CD4-positive, alpha-beta T cell treated with Interleukin-6 for 4 hours (primary cell): Measurements from ENCODE around the gene TUT1.
"Not testable (repeated sequence)": the region's sequence is repeated elsewhere in the genome, so short reads cannot be mapped to it uniquely, and the experiment has no call there.

Experiments
- DNase-seq: peaks from one replicate; pipeline ENCODE4 v3.0.0-alpha.2; 2020; ENCODE audit warnings: mixed read lengths

The TUT1 gene

DNA sequence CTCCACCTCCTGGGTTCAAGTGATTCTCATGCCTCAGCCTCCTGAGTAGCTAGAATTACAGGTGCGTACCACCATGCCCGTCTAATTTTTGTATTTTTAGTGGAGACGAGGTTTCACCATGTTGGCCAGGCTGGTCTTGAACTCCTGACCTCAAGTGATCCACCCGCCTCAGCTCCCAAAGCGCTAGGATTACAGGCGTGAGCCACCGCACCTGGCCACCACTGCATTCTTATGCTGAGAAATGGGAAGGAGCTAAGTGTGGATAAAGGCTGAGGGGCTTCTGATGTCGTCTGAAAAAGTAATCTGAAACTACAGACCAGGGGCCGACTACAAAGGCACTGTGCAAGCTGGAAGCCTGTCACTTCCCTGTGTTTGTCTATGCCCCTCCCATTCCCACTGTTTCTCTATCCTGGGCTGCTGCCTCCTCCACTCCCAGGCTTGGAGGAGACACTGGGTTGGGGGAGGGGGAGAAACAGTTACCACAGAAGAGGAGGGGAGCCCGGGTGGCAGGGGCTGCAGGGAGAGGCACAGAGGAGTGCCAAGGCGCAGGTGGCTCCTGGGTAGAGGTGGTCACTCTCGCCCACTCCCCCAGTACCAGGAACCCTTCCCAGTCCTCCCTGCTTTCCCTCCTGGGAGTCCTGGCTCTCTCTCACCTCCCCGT is 13.3 kb upstream of the TUT1 start:
- DNase-seq, result no peak

DNA sequence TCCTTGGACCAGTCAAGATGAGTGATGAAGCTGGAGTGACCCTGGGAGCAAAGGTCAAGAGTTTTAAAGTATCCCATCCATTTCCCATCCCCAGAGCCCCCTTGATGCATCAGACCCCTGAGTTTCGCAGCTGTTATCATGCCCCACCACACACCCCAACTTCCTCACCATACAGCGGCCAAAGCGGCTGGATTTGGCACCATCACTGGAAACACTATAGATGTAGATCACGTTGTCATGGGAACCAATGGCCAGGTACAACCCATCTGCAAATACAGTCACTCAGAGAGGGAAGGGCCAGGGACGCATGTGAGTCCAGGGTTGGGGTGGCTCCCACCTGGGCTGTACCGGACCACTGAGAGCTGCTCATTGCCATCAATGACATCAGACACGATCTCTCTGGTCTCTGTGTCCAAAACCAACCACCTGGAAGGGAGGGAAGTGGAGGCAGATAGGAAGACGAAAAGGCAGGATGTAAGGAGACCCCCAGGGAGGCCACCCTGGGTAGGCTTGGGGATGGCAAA is 12.5 kb upstream of the TUT1 start:
- no peak for DNase-seq

DNA sequence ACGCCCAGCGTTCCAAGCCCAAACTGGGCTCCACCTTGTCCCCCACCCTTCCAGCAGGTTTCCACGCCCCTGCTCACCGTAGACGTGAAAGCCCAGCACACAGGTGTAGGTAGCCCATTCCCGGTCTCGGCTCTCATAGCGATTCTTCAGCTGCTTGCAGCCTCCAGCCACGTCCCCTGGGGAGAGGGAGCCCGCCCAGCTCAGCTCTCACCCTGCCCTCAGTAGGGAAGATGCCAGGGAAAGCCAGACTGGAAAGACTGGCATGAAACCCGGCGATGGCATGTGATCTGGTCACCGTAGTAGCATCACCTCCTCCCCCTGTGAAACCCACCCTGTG is 11.7 kb upstream of the TUT1 start:
- no peak for DNase-seq

DNA sequence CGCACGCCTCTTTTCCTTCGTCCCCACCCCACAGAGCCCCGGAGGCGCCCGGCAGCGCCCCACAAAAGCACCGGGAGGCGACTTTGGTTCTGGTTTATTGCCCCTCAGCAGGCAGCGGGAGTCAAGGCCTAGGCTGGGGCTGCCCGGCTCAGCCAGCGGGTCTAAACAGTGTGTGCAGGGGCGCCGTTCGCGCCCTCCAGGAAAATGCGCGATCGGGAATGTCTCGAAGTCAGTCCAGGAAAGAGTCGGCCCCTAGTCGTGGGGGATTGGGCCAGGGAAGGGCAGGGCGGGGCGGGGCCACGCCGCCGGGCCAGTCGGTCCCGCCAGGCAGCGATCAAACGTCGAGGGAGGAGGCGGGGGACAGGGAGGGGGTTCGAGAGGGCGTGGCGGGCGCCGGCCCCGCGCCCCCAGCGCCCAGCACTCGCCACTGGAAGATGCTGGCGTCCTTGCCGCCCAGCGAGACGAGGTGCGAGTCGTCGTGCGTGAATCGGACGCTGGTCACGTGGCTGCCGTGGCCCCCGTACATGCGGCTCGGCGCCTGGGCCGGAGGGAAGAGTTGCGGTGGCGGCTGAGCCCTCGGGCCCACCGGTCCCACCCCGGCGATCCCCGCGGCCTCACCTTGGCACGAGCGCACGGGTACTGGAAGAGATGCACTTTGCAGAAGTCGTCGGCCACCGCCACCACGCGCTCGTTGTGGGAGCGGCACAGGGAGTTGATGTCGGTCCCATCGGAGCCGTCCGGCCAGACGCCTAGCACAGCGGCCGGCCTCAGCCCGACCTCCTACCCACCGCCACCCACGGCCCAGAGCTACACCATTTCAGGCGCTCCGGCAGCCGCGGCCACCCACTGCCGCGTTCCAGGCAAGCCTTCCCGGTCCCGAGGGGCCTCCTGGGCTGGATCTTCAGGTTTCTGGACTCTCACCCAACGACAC is 11.1 kb upstream of the TUT1 start:
- peak; percentile 64 for DNase-seq

- peak; percentile 99 for DNase-seq
Measured at GRCh38 chr11:62601372-62602140, 10.2 kb upstream of the TUT1 start, which contains the start of gene MTA2. Gene MTA2 (minus strand): TSS chr11:62601865. CDS start chr11:62601450, 415 bp downstream.

DNA sequence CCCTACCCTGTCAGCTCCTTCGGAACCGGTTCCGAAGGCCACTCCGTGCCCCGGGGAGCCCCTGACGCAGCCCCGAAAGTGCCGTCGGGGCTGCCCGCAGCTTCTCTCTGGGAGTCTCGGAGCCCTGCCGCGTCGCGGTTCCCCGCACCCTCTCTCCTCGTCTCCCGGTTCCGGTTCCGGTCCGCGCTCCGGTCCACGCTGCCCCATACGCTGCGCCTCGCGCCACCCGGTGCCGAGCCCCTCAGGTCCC is 9.7 kb upstream of the TUT1 start:
- peak; percentile 61 for DNase-seq

GRCh38 chr11:62600367-62601121 is 9.2 kb upstream of the TUT1 start:
- DNase-seq, result no peak

DNA sequence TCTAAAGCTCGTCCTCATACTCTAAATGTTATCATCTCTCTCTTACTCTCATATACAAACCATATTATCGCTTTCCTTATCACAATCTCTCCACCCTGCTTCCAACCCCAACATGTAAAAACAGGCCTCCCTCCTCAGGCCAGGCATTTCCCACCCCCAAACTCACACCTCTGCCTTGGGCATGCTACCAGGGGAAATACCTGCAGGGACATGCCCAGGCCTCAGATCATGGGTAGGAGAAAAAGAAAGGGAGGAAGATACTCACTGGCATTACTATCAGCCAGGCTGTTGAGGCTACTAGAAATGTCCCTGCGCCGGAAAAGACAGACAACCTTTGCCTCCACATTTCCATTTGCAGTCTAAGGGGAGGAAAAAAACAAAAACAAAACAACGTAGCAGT is 8.6 kb upstream of the TUT1 start:
- no peak for DNase-seq

DNA sequence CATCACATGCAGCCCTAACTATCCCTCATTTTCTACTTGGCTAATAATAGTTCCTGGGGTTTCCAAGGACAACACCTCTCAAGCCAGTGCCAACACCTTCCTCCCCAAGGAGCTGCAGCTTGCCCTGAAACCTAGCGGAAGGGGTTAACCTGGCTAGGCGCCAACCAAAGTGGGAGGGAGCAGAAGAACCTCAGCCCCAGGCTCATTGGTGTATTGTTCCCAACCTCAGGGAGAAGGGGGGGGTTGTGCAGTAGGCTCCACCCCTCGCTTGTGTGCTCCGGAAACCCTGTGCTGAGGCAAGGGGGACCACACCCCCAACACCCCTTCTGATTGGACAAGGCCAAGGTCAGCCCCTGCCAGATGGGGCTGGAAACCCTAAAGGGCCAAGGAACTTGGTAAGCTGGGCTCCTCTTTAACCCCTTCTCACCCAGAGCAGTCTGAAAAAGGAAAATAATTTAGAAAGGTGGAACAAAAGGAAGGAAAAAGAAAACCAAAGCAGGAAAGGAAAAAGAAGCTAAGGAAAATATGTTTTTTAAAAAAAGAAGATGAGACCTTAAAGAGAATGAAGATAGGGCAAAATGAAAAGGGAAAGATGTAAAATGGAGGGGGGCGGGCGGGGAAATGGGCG is 7.9 kb upstream of the TUT1 start:
- DNase-seq, result peak; percentile 98

DNA sequence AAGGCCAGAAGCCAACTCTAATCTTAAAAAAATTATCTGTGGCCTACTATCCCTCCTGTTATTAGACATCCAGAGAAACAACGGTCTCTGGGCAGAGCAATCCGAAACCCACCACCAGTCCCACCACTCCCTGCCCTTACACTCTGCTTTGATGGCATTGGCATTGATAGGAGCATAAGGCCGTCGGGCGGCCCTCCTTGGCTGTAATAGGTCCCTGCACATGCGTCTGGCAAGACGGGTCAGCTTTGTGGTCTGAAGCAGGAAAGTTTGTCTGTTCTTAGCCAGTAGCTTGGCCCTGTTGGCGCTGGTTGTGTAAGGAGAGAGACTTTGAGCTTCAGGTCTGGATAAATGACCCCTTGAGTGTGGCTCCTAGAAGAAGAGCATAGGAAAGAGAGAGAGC is 3.8 kb upstream of the TUT1 start:
- DNase-seq, result no peak

DNA sequence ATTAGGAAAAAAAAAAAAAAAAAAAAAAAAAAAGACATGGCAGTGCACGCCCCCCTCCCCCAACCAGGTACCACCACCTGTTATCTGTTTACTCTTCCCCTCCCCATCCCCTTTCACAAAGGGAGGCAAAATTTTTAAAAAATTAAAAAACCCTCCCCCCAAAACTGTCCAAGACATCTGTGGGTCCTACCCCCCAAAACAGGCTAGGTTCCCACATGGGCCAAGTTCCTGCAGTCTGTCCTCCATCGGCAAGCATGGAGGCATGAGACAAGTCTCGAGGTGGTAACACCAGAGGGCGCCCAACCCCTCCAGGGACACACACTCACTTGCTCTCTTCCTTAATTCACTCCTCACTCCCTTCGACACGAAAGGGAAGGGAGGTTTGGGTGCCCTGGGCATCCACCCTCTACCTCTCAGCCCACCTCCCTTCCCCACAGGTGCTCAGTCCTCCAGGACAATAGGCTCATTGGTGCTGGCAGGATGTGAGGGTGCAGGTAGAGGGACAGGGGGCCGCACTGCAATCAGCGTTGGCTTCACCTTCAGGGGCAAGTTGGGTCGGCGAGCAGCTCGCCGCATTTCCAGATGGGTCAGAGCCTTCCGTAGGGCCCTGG is 2.2 kb upstream of the TUT1 start:
- peak; percentile 87 for DNase-seq

DNA sequence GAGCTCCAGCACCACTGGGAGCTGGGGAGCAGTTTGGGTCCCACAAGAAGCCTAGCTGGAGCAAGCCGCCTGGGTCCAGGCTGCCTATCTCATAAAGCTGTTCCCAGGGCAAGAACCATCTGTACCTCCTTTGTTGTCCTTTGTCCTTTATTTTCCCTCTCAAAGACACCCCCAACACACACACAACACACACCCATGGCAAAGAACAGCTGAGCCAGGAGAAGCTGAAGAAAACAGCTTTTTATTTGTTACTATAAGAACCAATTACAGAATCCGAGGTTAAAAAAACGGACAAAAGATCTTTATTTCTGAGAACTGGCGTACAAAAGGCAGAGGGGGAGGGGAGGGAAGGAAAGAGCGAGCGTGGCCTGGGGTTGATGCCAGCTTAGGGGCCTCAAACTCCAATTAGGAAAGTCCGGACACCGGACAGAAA is 1.7 kb upstream of the TUT1 start:
- DNase-seq, result no peak

DNA sequence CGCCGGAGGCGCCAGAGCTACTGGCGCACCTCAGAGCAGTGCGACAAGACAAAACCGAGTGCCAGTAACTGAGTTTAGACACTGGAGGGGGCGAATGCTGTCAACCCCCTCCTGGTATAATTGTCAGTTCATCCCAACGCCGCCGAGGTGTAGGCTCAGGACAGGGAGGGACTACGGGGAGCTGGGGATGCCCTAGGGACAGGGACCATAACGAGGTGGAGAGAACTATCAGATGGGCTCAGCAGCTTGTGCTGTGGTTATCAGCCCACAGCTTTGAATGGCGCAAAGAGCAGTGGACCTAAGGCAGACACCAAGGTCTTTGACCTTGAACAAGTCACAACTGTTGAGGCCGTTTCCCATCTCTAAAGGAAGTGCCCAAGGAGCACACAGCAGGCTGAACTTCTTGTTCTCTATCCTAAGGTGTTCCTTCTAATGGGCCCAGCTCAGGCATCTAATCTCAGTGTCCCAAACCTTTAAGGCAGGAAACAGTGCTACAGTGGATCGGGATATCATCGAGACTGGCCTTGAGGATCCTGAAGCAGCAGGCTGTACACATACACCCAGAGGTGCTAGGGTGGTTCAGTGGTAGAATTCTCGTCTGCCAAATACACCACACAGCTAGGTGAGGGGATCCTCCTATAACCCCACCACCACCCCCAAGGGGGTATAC is 958 bp upstream of the TUT1 start:
- no peak for DNase-seq

GRCh38 chr11:62588966-62589637 is 2.2 kb downstream of the TUT1 start:
- DNase-seq, result peak; percentile 20

DNA sequence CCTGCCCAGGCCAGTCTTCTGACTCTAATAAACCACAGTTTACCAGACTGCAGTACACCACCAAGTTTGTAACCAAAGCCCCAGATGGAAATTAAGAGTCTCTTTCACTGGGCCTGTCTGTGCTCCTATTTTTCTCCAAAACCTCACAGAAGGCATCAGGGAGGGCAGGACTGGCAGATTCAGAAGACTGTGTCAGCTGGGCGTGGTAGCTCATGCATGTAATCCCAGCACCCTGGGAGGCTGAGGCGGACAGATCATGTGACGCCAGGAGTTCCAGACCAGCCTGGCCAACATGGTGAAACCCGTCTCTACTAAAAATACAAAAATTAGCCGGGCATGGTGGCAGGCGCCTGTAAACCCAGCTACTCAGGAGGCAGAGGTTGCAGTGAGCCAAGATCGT is 6.0 kb downstream of the TUT1 start:
- DNase-seq, result not testable (repeated sequence)

GRCh38 chr11:62581735-62582134 is 9.6 kb downstream of the TUT1 start:
- DNase-seq, result not testable (repeated sequence)

- DNase-seq, result no peak
Measured at GRCh38 chr11:62580959-62581715, 10.2 kb downstream of the TUT1 start.

DNA sequence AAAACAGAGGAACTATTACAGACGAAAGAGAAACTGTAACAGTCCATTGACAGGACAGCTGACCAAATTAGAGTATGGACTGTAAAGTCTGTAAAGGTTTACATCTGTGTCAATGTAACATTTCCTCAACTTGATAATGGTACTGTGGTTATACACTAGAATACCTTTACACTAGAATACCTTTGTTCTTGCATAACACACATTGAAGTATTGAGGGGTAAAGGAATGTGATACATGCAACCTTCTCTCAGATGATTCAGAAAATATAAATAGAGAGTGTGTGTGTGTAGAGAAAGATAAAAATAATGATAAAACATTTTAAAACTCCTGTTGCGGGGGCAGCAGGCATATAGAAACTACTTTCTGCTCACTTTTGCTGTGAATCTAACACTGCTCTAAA is 12.1 kb downstream of the TUT1 start:
- DNase-seq, result no peak

- no peak for DNase-seq
Measured at GRCh38 chr11:62578541-62578940, 12.8 kb downstream of the TUT1 start.
